Measurements from ENCODE around the gene PKP2.

DNA sequence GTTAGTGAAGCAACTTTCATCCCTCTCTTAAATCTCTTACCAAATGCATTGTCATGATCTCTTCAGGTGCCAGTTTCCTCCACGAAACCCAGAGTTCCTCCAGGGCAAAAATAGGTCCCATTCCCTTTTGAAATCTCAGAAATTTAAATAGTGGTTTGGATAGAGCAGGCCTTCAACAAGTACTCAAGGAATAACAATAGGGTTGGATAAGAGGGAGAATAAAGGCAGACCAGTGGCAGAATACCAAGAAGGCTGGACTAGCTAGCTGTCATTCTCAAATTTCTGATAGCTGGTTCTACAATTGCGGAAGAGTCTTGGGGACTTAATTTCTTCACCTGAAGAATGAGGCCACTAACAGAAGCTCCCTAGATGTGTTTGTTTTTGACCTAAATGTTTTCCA lies 62.5 kb downstream of the PKP2 start:
- TF ChIP-seq, protein P1, sequence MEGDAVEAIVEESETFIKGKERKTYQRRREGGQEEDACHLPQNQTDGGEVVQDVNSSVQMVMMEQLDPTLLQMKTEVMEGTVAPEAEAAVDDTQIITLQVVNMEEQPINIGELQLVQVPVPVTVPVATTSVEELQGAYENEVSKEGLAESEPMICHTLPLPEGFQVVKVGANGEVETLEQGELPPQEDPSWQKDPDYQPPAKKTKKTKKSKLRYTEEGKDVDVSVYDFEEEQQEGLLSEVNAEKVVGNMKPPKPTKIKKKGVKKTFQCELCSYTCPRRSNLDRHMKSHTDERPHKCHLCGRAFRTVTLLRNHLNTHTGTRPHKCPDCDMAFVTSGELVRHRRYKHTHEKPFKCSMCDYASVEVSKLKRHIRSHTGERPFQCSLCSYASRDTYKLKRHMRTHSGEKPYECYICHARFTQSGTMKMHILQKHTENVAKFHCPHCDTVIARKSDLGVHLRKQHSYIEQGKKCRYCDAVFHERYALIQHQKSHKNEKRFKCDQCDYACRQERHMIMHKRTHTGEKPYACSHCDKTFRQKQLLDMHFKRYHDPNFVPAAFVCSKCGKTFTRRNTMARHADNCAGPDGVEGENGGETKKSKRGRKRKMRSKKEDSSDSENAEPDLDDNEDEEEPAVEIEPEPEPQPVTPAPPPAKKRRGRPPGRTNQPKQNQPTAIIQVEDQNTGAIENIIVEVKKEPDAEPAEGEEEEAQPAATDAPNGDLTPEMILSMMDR (IDR thresholded peaks at IDR 0.05; ENCODE audit: insufficient read depth, low read length) = no peak
- TF ChIP-seq POLR2AphosphoS5 (IDR thresholded peaks at IDR 0.05; ENCODE audit: low read depth) (no peak), GABPA (IDR thresholded peaks at IDR 0.05; ENCODE audit: low read depth) (no peak)
